Kidney epithelial cell (primary cell): ENCODE results near the gene GPSM1. TPM values are rescaled to one million over a fixed set of nuclear protein-coding genes. Genes with fewer than 3 reads are reported as not detected.

Experiments used
- DNase-seq: peaks from one replicate; pipeline ENCODE4 v3.0.0-alpha.2; 2010; ENCODE audit warnings: low read depth
- H3K27me3 ChIP-seq: 2 replicates; pipeline ENCODE4 v1.6.0; 2011; ENCODE audit warnings: low read length; ENCODE audit not compliant: control insufficient read depth, insufficient read depth
- H3K36me3 ChIP-seq: 2 replicates; pipeline ENCODE4 v1.5.1; 2011; ENCODE audit warnings: low read length; ENCODE audit not compliant: control insufficient read depth, insufficient read depth
- H3K4me3 ChIP-seq: 2 replicates; pipeline ENCODE4 v1.5.1; 2011; ENCODE audit warnings: low read depth, mild to moderate bottlenecking, control low read depth, low read length
- CTCF ChIP-seq: IDR thresholded peaks from 2 replicates; pipeline ENCODE4 v1.5.1; 2011; ENCODE audit warnings: mild to moderate bottlenecking, moderate library complexity, low read length, control low read depth, inconsistent platforms; ENCODE audit not compliant: insufficient read depth, poor library complexity, severe bottlenecking
- total RNA-seq: library from RNA; depleted of rRNA; stranded (reverse); fragments of >200 nt; gene quantifications from 2 replicates; pipeline ENCODE4 v1.2.3, GENCODE V29; 2015

The GPSM1 gene
- total RNA-seq, 1 donor from 2014 or later: 31.8 TPM

- no peak overlapping the region for H3K4me3 ChIP-seq
- DNase-seq: no peak
- no peak for TF ChIP-seq CTCF
- peaks cover 7% of the 10 kb centered on the region for H3K27me3 ChIP-seq
- no peaks in the 10 kb centered on the region for H3K36me3 ChIP-seq
Measured at GRCh38 chr9:136343884-136344269, 16.5 kb downstream of the GPSM1 start.

DNA sequence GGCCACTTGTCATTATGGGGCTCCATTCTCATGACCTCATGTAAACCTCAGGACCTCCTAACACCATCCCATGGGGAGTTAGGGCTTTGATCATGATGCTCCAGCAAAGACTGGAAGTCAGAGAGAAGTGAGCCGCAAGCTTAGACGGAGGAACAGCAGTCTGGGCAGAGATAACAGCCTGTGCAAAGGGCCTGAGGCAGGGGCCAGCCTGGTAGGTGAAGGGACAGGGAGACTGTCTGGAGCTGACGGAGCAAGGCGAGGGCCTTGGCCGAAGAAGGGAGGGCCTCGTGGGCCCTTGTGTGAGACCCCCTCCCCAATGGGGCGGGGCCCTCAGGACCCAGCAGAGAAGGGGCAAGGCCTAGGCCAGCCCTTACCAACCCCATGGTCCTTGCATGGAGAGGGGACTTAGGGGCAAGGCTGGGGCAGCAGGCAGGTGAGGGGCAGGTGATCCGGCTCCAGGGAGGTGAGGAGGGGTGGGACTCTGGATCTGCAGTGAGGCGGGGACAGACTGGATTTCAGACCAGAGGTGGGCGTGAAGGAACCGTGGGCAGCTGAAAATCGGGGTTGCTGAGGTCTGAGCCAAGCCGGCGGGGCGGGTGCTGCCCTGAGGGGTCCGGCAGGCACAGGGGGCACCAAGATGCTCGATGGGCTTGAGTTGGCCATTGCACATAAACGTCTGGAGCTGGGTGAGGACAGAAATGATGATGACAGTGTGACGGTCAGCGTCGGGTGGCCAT is 17.4 kb downstream of the GPSM1 start:
- DNase-seq: no peak
- Histone ChIP-seq H3K36me3 (no peaks in the 10 kb centered on the region), H3K27me3 (peaks cover 9% of the 10 kb centered on the region), H3K4me3 (no peak overlapping the region)
- no peak for TF ChIP-seq CTCF

GRCh38 chr9:136345281-136346156 is 18.2 kb downstream of the GPSM1 start:
- Histone ChIP-seq H3K27me3 (peaks cover 9% of the 10 kb centered on the region), H3K36me3 (no peaks in the 10 kb centered on the region), H3K4me3 (no peak overlapping the region)
- DNase-seq: no peak
- peak; percentile 71 for TF ChIP-seq CTCF

DNA sequence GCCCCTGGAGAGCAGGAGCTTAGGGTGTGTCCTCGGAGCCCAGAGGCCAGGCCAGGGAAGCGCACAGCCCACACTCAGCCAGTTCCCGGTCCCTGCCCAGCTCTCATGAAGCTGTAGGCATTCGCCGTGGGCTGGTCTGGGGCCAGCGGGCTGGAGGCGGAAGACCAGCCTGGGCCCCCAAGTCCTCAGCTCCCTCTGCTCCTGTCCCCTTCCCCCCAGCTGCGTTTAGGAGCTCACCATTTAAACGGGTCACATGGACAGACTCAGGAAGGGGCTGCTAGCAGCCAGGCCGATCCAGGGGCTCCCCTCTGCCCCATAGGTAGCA is 18.8 kb downstream of the GPSM1 start:
- H3K27me3 ChIP-seq: peaks cover 9% of the 10 kb centered on the region
- H3K36me3 ChIP-seq: no peaks in the 10 kb centered on the region
- DNase-seq: no peak
- no peak for TF ChIP-seq CTCF
- no peak overlapping the region for H3K4me3 ChIP-seq

GRCh38 chr9:136346927-136347465 is 19.7 kb downstream of the GPSM1 start:
- no peaks in the 10 kb centered on the region for H3K36me3 ChIP-seq
- H3K27me3 ChIP-seq: peaks cover 9% of the 10 kb centered on the region
- TF ChIP-seq CTCF: no peak
- no peak for DNase-seq
- H3K4me3 ChIP-seq: no peak overlapping the region
